Measurements from ENCODE around the gene ZNF521.

- TF ChIP-seq POLR2A (IDR thresholded peaks at IDR 0.05) (no peak), CTCF (IDR thresholded peaks at IDR 0.05) (no peak), POLR2AphosphoS5 (IDR thresholded peaks at IDR 0.05) (no peak)
Observed at GRCh38 chr18:25316381-25317018, 35.5 kb downstream of the ZNF521 start.

Data from breast epithelium (tissue), 3 donors.